A549 (cell line): Measurements from ENCODE around the gene TSACC.

Experiments
- CTCF ChIP-seq: fragments of >200 bp; sonication (Bioruptor Twin); formaldehyde crosslinking; IDR thresholded peaks from 3 replicates; pipeline ENCODE4 v1.5.1; 2016
- ELK1 ChIP-seq: fragments of 150-350 bp; IDR thresholded peaks from 2 replicates; pipeline ENCODE4 v1.6.1; 2014; ENCODE audit warnings: low read depth, mild to moderate bottlenecking, low read length
- EP300 ChIP-seq, 2 experiments: fragments of >200 bp; sonication (Bioruptor Twin); formaldehyde crosslinking; IDR thresholded peaks; 2 replicates in 1 of 2; 3 replicates in 1 of 2; pipeline ENCODE4 v1.6.1; 2016 to 2017
- JUN ChIP-seq, 2 experiments: fragments of >200 bp; sonication (Bioruptor Twin); formaldehyde crosslinking; IDR thresholded peaks; 2 replicates in 1 of 2; 3 replicates in 1 of 2; pipeline ENCODE4 v1.6.1; 2016 to 2017
- MAZ ChIP-seq: fragments of 150-350 bp; IDR thresholded peaks from 2 replicates; pipeline ENCODE4 v1.6.1; 2014; ENCODE audit warnings: antibody characterized with exemption, low read depth, low read length, borderline replicate concordance
- RAD21 ChIP-seq, 2 experiments: fragments of >200 bp in 1 of 2; sonication (Bioruptor Twin) in 1 of 2; formaldehyde crosslinking in 1 of 2; IDR thresholded peaks in 1 of 2; conservative IDR thresholded peaks in 1 of 2; 2 replicates in 1 of 2; 3 replicates in 1 of 2; pipeline ENCODE4 v1.6.1; 2012 to 2018; ENCODE audit warnings: inconsistent platforms in 1 of 2
- REST ChIP-seq: fragments of 200-600 bp; sonication (generic); IDR thresholded peaks from 2 replicates; pipeline ENCODE4 v1.6.1; 2016; ENCODE audit warnings: antibody characterized with exemption, mild to moderate bottlenecking, moderate library complexity
- SMC3 ChIP-seq: fragments of >200 bp; sonication (Bioruptor Twin); formaldehyde crosslinking; IDR thresholded peaks from 3 replicates; pipeline ENCODE4 v1.6.1; 2018; ENCODE audit warnings: inconsistent platforms
- SREBF2 ChIP-seq: fragments of 450-650 bp; IDR thresholded peaks from 2 replicates; pipeline ENCODE4 v1.6.1; 2014; ENCODE audit warnings: mild to moderate bottlenecking, moderate library complexity
- TF ChIP-seq, protein P1 (sequence below): fragments of >200 bp; sonication (Bioruptor Twin); formaldehyde crosslinking; IDR thresholded peaks from 2 replicates; pipeline ENCODE4 v1.6.1; 2016

- TF ChIP-seq RAD21 (conservative IDR thresholded peaks at IDR 0.05 in 1 of 2, IDR thresholded peaks at IDR 0.05 in 1 of 2) (no peak), REST (no peak), JUN (IDR thresholded peaks at IDR 0.05) (no peak), CTCF (no peak), SMC3 (no peak), SREBF2 (no peak), EP300 (IDR thresholded peaks at IDR 0.05) (no peak), ELK1 (no peak), MAZ (no peak)
- TF ChIP-seq, protein P1, sequence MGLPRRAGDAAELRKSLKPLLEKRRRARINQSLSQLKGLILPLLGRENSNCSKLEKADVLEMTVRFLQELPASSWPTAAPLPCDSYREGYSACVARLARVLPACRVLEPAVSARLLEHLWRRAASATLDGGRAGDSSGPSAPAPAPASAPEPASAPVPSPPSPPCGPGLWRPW, result no peak
Observed at GRCh38 chr1:156303241-156303640, 35.1 kb upstream of the TSACC start.
